Tibial nerve (tissue), 4 donors: ENCODE measurements around the gene CNOT8.

Source experiments
- CTCF ChIP-seq, 5 experiments: fragments of 200-600 bp in 3 of 5; fragments of 450-650 bp in 2 of 5; sonication (generic) in 3 of 5; IDR thresholded peaks; one replicate each; pipeline ENCODE4 v1.5.1; 2016 to 2019; ENCODE audit warnings: antibody characterized with exemption in 5 of 5, mild to moderate bottlenecking in 3 of 5, moderate library complexity in 2 of 5
- EP300 ChIP-seq, 2 donors: sonication (generic); formaldehyde crosslinking; IDR thresholded peaks; one replicate each; pipeline ENCODE4 v1.6.1; 2017; ENCODE audit warnings: antibody characterized with exemption in 2 of 2, mild to moderate bottlenecking in 1 of 2
- POLR2A ChIP-seq, 2 donors: fragments of 450-650 bp; IDR thresholded peaks; one replicate each; pipeline ENCODE4 v1.6.1; 2017; ENCODE audit warnings: antibody characterized with exemption in 2 of 2, mild to moderate bottlenecking in 2 of 2, moderate library complexity in 2 of 2

- TF ChIP-seq CTCF (IDR thresholded peaks at IDR 0.05) (no peak), POLR2A (IDR thresholded peaks at IDR 0.05) (no peak), EP300 (IDR thresholded peaks at IDR 0.05) (no peak)
Observed at GRCh38 chr5:154849264-154849785, 9.1 kb upstream of the CNOT8 start.
